ENCODE results near the gene PNLIPRP1. TPM values are rescaled to one million over a fixed set of nuclear protein-coding genes. Genes with fewer than 3 reads are reported as not detected.

PNLIPRP1 gene
- total and polyA plus RNA-seq, 2 experiments from 2014 or later = 0.21 TPM; not detected in 1

- TF ChIP-seq, protein P1, sequence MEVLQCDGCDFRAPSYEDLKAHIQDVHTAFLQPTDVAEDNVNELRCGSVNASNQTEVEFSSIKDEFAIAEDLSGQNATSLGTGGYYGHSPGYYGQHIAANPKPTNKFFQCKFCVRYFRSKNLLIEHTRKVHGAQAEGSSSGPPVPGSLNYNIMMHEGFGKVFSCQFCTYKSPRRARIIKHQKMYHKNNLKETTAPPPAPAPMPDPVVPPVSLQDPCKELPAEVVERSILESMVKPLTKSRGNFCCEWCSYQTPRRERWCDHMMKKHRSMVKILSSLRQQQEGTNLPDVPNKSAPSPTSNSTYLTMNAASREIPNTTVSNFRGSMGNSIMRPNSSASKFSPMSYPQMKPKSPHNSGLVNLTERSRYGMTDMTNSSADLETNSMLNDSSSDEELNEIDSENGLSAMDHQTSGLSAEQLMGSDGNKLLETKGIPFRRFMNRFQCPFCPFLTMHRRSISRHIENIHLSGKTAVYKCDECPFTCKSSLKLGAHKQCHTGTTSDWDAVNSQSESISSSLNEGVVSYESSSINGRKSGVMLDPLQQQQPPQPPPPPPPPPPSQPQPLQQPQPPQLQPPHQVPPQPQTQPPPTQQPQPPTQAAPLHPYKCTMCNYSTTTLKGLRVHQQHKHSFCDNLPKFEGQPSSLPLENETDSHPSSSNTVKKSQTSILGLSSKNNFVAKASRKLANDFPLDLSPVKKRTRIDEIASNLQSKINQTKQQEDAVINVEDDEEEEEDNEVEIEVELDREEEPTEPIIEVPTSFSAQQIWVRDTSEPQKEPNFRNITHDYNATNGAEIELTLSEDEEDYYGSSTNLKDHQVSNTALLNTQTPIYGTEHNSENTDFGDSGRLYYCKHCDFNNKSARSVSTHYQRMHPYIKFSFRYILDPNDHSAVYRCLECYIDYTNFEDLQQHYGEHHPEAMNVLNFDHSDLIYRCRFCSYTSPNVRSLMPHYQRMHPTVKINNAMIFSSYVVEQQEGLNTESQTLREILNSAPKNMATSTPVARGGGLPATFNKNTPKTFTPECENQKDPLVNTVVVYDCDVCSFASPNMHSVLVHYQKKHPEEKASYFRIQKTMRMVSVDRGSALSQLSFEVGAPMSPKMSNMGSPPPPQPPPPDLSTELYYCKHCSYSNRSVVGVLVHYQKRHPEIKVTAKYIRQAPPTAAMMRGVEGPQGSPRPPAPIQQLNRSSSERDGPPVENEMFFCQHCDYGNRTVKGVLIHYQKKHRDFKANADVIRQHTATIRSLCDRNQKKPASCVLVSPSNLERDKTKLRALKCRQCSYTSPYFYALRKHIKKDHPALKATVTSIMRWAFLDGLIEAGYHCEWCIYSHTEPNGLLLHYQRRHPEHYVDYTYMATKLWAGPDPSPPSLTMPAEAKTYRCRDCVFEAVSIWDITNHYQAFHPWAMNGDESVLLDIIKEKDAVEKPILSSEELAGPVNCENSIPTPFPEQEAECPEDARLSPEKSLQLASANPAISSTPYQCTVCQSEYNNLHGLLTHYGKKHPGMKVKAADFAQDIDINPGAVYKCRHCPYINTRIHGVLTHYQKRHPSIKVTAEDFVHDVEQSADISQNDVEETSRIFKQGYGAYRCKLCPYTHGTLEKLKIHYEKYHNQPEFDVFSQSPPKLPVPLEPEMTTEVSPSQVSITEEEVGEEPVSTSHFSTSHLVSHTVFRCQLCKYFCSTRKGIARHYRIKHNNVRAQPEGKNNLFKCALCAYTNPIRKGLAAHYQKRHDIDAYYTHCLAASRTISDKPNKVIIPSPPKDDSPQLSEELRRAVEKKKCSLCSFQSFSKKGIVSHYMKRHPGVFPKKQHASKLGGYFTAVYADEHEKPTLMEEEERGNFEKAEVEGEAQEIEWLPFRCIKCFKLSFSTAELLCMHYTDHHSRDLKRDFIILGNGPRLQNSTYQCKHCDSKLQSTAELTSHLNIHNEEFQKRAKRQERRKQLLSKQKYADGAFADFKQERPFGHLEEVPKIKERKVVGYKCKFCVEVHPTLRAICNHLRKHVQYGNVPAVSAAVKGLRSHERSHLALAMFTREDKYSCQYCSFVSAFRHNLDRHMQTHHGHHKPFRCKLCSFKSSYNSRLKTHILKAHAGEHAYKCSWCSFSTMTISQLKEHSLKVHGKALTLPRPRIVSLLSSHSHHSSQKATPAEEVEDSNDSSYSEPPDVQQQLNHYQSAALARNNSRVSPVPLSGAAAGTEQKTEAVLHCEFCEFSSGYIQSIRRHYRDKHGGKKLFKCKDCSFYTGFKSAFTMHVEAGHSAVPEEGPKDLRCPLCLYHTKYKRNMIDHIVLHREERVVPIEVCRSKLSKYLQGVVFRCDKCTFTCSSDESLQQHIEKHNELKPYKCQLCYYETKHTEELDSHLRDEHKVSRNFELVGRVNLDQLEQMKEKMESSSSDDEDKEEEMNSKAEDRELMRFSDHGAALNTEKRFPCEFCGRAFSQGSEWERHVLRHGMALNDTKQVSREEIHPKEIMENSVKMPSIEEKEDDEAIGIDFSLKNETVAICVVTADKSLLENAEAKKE (CRISPR knock-in tag; IDR thresholded peaks at IDR 0.05) = no peak
These were observed 36.1 kb upstream of the PNLIPRP1 start (continued) for GRCh38 chr10:116554628-116555027.

- DNase-seq (ENCODE audit: low spot score) (no peak), ATAC-seq (no peak)
- no peak overlapping the region for H3K27ac ChIP-seq (ENCODE audit: low read depth)
- Mint-ChIP-seq H3K4me1 (peaks cover 15% of the 10 kb centered on the region), H3K27me3 (ENCODE audit: insufficient read depth, low read depth, poor library complexity) (no peaks in the 10 kb centered on the region), H3K4me3 (no peak overlapping the region), H3K27ac (no peak overlapping the region), H3K9me3 (no peaks in the 10 kb centered on the region), H3K36me3 (ENCODE audit: low read depth) (no peaks in the 10 kb centered on the region)
- no peaks in the 10 kb centered on the region for H3K27me3 ChIP-seq (ENCODE audit: insufficient read depth)
- H2AFZ ChIP-seq = no peak overlapping the region
- no peaks in the 10 kb centered on the region for H3K79me2 ChIP-seq (replicated peaks; ENCODE audit: insufficient read depth)
- H3K9me2 ChIP-seq (ENCODE audit: insufficient read depth) = no peaks in the 10 kb centered on the region
- H3F3A ChIP-seq (replicated peaks; ENCODE audit: low read depth) = no peaks in the 10 kb centered on the region
- no peak overlapping the region for H3K4me3 ChIP-seq
- H4K20me1 ChIP-seq (replicated peaks; ENCODE audit: insufficient read depth) = no peaks in the 10 kb centered on the region
- H3K4me1 ChIP-seq (ENCODE audit: insufficient read depth) = peaks cover 19% of the 10 kb centered on the region
- no peaks in the 10 kb centered on the region for H3K36me3 ChIP-seq (ENCODE audit: insufficient read depth)
- TF ChIP-seq NANOG (IDR thresholded peaks at IDR 0.05; ENCODE audit: borderline replicate concordance) (no peak), ZNF331 (CRISPR knock-in tag; IDR thresholded peaks at IDR 0.05; ENCODE audit: low read depth) (no peak)
- TF ChIP-seq, protein P2, sequence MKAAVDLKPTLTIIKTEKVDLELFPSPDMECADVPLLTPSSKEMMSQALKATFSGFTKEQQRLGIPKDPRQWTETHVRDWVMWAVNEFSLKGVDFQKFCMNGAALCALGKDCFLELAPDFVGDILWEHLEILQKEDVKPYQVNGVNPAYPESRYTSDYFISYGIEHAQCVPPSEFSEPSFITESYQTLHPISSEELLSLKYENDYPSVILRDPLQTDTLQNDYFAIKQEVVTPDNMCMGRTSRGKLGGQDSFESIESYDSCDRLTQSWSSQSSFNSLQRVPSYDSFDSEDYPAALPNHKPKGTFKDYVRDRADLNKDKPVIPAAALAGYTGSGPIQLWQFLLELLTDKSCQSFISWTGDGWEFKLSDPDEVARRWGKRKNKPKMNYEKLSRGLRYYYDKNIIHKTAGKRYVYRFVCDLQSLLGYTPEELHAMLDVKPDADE (IDR thresholded peaks at IDR 0.05) = no peak
- H3K4me2 ChIP-seq = peak overlapping the region; percentile 7
These were observed 34.9 kb upstream of the PNLIPRP1 start for GRCh38 chr10:116555880-116556279.

All from GM23338 (cell line).